ENCODE measurements around the gene GALNS.

Gene GALNS

DNA sequence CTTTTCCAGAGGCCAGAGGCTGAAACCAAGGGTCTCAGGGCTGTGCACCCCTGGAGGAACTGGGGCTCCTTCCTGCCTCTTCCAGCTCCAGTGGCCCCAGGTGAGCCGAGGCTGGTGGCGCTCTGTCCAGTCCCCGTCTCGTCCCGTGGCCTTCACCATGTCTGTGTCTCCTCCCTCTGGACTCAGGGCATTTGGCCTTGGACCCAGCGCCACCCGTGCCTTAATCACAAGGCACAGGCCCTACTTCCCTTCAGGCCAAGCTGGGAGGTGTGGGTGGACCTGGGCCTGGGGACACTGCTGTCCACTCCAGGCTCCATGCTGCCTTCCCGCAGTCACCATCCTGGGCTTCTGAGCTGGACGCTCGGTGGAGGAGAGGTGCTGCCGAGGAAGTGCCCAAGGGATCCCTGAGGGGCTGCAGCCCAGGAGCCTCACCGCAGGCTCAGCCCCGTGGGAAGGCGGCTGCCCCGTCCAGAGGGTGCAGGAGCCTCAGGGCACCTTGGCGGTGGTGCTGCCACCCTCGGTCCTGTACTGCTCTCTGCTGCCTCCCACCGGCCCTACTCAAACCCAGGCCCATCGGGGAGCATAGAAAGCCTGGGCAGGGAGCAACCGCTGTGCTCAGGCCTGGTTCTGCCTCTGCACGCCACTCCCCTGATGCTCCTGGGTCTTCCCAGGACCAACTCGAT is 35.4 kb downstream of the GALNS start:
- no peak overlapping the region for H3K4me2 ChIP-seq (ENCODE audit: insufficient read depth, low read length)
- H3K9me3 ChIP-seq (ENCODE audit: insufficient read depth, low read length, severe bottlenecking): no peaks in the 10 kb centered on the region
- no peak overlapping the region for H3K27ac ChIP-seq (ENCODE audit: low read length)
- no peaks in the 10 kb centered on the region for H3K27me3 ChIP-seq (ENCODE audit: insufficient read depth, low read length, poor library complexity)
- H3K9ac ChIP-seq (ENCODE audit: low read depth, low read length): no peak overlapping the region
- H3K4me3 ChIP-seq (ENCODE audit: low read depth in 1 of 2, low read length in 2 of 2): no peak overlapping the region
- H3K79me2 ChIP-seq (ENCODE audit: insufficient read depth, low read length): no peaks in the 10 kb centered on the region
- DNase-seq: no peak
- ATAC-seq (ENCODE audit: insufficient read depth, low read depth): no peak
- TF ChIP-seq CTCF (IDR thresholded peaks at IDR 0.05; ENCODE audit: borderline replicate concordance, extremely low read depth, low read length, poor library complexity, severe bottlenecking): no peak
- no peak for TF ChIP-seq EZH2 (IDR thresholded peaks at IDR 0.05; ENCODE audit: borderline replicate concordance, low read depth, low read length, severe bottlenecking)
- no peak overlapping the region for H2AFZ ChIP-seq (ENCODE audit: low read depth, low read length)
- no peaks in the 10 kb centered on the region for H3K4me1 ChIP-seq (ENCODE audit: insufficient read depth, low read length)
- H4K20me1 ChIP-seq (ENCODE audit: insufficient read depth, low read length): no peaks in the 10 kb centered on the region; the same call in none of the 2 replicates
- peaks cover 10% of the 10 kb centered on the region for H3K36me3 ChIP-seq (ENCODE audit: insufficient read depth, low read length)

GRCh38 chr16:88820385-88821025 is 36.2 kb downstream of the GALNS start:
- peaks cover 6% of the 10 kb centered on the region for H4K20me1 ChIP-seq (ENCODE audit: insufficient read depth, low read length)
- H3K4me1 ChIP-seq (ENCODE audit: insufficient read depth, low read length): no peaks in the 10 kb centered on the region
- TF ChIP-seq CTCF (IDR thresholded peaks at IDR 0.05; ENCODE audit: borderline replicate concordance, extremely low read depth, low read length, poor library complexity, severe bottlenecking) (no peak), EZH2 (IDR thresholded peaks at IDR 0.05; ENCODE audit: borderline replicate concordance, low read depth, low read length, severe bottlenecking) (no peak)
- H3K79me2 ChIP-seq (ENCODE audit: insufficient read depth, low read length): no peaks in the 10 kb centered on the region
- H3K27ac ChIP-seq (ENCODE audit: low read length): no peak overlapping the region
- no peaks in the 10 kb centered on the region for H3K27me3 ChIP-seq (ENCODE audit: insufficient read depth, low read length, poor library complexity)
- peaks cover 10% of the 10 kb centered on the region for H3K36me3 ChIP-seq (ENCODE audit: insufficient read depth, low read length)
- no peak for DNase-seq
- H3K4me2 ChIP-seq (ENCODE audit: insufficient read depth, low read length): no peak overlapping the region
- H2AFZ ChIP-seq (ENCODE audit: low read depth, low read length): no peak overlapping the region
- no peak for ATAC-seq (ENCODE audit: insufficient read depth, low read depth)
- no peak overlapping the region for H3K4me3 ChIP-seq (ENCODE audit: low read depth in 1 of 2, low read length in 2 of 2)
- no peak overlapping the region for H3K9ac ChIP-seq (ENCODE audit: low read depth, low read length)
- H3K9me3 ChIP-seq (ENCODE audit: insufficient read depth, low read length, severe bottlenecking): no peaks in the 10 kb centered on the region

DNA sequence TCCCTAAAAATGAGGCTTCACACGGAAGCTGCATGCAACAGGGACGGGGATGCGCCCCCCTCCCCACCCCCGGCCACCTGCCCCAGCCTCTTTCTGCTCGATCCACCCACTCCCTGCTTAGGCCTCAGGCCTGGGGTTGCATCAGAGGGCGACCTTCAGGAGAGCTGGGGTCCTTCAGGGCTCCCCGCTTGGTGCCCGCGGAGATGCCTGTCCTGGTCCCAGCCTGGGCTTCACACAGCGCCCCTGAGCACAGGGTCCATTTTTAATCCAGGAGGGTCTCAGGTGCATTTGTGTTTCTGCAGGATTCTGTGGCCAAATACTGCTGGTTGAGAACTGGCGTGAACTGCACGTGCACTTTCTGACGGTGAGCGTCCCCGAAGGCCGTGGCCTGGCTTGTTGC is 37.6 kb downstream of the GALNS start:
- H3K4me3 ChIP-seq (ENCODE audit: low read depth in 1 of 2, low read length in 2 of 2): no peak overlapping the region
- DNase-seq (no peak), ATAC-seq (ENCODE audit: insufficient read depth, low read depth) (no peak)
- no peaks in the 10 kb centered on the region for H3K4me1 ChIP-seq (ENCODE audit: insufficient read depth, low read length)
- no peak overlapping the region for H2AFZ ChIP-seq (ENCODE audit: low read depth, low read length)
- peaks cover 10% of the 10 kb centered on the region for H3K36me3 ChIP-seq (ENCODE audit: insufficient read depth, low read length)
- H4K20me1 ChIP-seq (ENCODE audit: insufficient read depth, low read length): peaks cover 11% of the 10 kb centered on the region
- no peaks in the 10 kb centered on the region for H3K27me3 ChIP-seq (ENCODE audit: insufficient read depth, low read length, poor library complexity)
- TF ChIP-seq CTCF (IDR thresholded peaks at IDR 0.05; ENCODE audit: borderline replicate concordance, extremely low read depth, low read length, poor library complexity, severe bottlenecking) (no peak), EZH2 (IDR thresholded peaks at IDR 0.05; ENCODE audit: borderline replicate concordance, low read depth, low read length, severe bottlenecking) (no peak)
- no peak overlapping the region for H3K9ac ChIP-seq (ENCODE audit: low read depth, low read length)
- H3K79me2 ChIP-seq (ENCODE audit: insufficient read depth, low read length): no peaks in the 10 kb centered on the region
- H3K4me2 ChIP-seq (ENCODE audit: insufficient read depth, low read length): no peak overlapping the region
- no peaks in the 10 kb centered on the region for H3K9me3 ChIP-seq (ENCODE audit: insufficient read depth, low read length, severe bottlenecking)
- no peak overlapping the region for H3K27ac ChIP-seq (ENCODE audit: low read length)

Measured in DND-41 (cell line).